GM06990 (cell line): ENCODE measurements around the gene WDPCP.
"Not testable (repeated sequence)": the region's sequence is repeated elsewhere in the genome, so short reads cannot be mapped to it uniquely, and the experiment has no call there.

Source experiments
- DNase-seq: peaks from one replicate; pipeline ENCODE4 v3.0.0-alpha.2; 2011; ENCODE audit not compliant: insufficient read length; ENCODE audit errors: extremely low read depth
- H3K27me3 ChIP-seq: replicated peaks from 2 replicates; pipeline ENCODE4 v1.6.0; 2011; ENCODE audit warnings: low read length; ENCODE audit not compliant: control insufficient read depth, insufficient read depth
- H3K36me3 ChIP-seq: 2 replicates; pipeline ENCODE4 v1.5.1; 2011; ENCODE audit warnings: low read length; ENCODE audit not compliant: control insufficient read depth, insufficient read depth
- H3K4me3 ChIP-seq: replicated peaks from 2 replicates; pipeline ENCODE4 v1.5.1; 2011; ENCODE audit warnings: low read depth, mild to moderate bottlenecking, control low read depth, low read length
- CTCF ChIP-seq: IDR thresholded peaks from 2 replicates; pipeline ENCODE4 v1.5.1; 2011; ENCODE audit warnings: low read length, control low read depth, mild to moderate bottlenecking, inconsistent platforms; ENCODE audit not compliant: insufficient read depth, poor library complexity, severe bottlenecking

The WDPCP gene

GRCh38 chr2:63587814-63588384 lies 378 bp downstream of the WDPCP start:
- Histone ChIP-seq H3K36me3 (no peaks in the 10 kb centered on the region; the same call in 1 of the 2 replicates), H3K4me3 (peak overlapping the region; percentile 93), H3K27me3 (no peaks in the 10 kb centered on the region)
- no peak for TF ChIP-seq CTCF
- DNase-seq = no peak

DNA sequence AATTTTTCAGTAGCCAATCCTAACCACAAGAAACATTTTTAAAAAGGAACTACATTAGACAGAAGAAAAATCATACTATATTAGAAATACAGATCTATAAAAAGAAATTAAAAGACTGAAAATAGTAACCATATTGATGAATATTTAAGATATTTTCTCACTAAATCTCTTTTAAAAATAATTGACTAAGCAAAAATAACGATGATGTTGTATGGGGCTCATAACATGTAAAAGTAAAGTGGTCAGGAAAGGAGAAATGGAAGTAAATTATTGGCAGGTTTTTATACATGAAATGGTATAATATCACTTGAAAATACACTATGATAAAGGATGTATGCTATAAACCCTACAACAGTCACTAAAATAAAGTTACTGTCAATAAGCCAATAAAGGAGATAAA lies 5.4 kb downstream of the WDPCP start:
- no peaks in the 10 kb centered on the region for H3K27me3 ChIP-seq
- no peak for TF ChIP-seq CTCF
- no peak overlapping the region for H3K4me3 ChIP-seq
- no peaks in the 10 kb centered on the region for H3K36me3 ChIP-seq
- no peak for DNase-seq

- Histone ChIP-seq H3K4me3 (no peak overlapping the region), H3K27me3 (no peaks in the 10 kb centered on the region), H3K36me3 (no peaks in the 10 kb centered on the region)
- DNase-seq = no peak
- TF ChIP-seq CTCF = no peak
Measured at GRCh38 chr2:63581298-63581961, 6.8 kb downstream of the WDPCP start.

- no peak for TF ChIP-seq CTCF
- H3K36me3 ChIP-seq = no peaks in the 10 kb centered on the region
- H3K4me3 ChIP-seq = no peak overlapping the region
- no peaks in the 10 kb centered on the region for H3K27me3 ChIP-seq
- no peak for DNase-seq
Measured at GRCh38 chr2:63580651-63581297, 7.5 kb downstream of the WDPCP start.

GRCh38 chr2:63578767-63579166 lies 9.5 kb downstream of the WDPCP start:
- Histone ChIP-seq H3K36me3 (no peaks in the 10 kb centered on the region), H3K4me3 (no peak overlapping the region), H3K27me3 (no peaks in the 10 kb centered on the region)
- no peak for DNase-seq
- TF ChIP-seq CTCF = no peak

DNA sequence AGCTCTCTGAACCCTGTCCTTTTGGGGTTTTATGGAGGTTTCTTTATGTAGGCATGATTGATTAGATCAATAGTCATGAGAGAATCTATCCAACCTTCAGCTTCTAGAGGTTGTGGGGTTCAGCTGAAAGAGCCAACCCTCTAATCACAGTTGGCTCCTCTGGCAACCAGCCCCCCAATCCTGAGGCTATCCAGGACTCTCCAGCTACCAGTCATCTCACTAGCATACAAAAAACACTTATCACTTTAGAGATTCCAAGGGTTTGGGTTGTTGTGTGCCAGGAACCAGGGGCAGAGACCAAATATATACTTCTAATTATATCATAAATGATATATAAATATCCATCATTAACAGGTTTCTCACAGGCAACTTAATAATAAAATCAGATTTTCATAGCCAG lies 11.7 kb downstream of the WDPCP start:
- no peak for DNase-seq
- Histone ChIP-seq H3K27me3 (no peaks in the 10 kb centered on the region), H3K4me3 (no peak overlapping the region), H3K36me3 (no peaks in the 10 kb centered on the region)
- no peak for TF ChIP-seq CTCF

- not testable (repeated sequence) for H3K36me3 ChIP-seq, DNase-seq, H3K27me3 ChIP-seq, H3K4me3 ChIP-seq
Measured at GRCh38 chr2:63573726-63574345, 14.4 kb downstream of the WDPCP start.

- DNase-seq, H3K4me3 ChIP-seq, H3K36me3 ChIP-seq, H3K27me3 ChIP-seq: not testable (repeated sequence)
Measured at GRCh38 chr2:63573026-63573425, 15.3 kb downstream of the WDPCP start.
